HG03469 (cell line): ENCODE results near the gene ADD3.
A peak's percentile ranks its signal among the peaks of the same experiment; 100 is the strongest.

Source experiments
- ATAC-seq: cut with Tn5 transposase; IDR thresholded peaks from one replicate; pipeline ENCODE4 v1.9.1; 2021; ENCODE audit warnings: mild to moderate bottlenecking, moderate library complexity, moderate number of reproducible peaks; ENCODE audit not compliant: unreplicated experiment

The ADD3 gene

DNA sequence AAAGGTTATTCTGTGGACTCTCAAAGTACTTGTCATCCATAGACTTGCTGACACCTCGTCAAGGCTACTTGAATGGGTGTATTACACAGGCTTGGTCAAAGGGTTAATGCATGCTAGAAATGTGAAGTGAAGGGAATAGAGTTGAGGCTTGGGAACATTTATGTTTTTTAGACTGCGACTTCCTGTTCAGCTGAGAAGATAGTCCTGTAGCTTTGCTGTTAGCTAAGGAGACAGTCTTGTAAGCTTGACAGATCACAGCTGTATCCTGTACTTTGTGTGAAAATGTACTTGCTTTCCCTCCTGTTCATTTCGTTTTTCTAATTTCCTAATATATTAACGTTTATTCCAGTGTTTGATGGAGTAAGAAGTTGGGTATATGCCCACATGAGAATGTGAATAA lies 52.1 kb downstream of the ADD3 start:
- ATAC-seq: peak; percentile 40

DNA sequence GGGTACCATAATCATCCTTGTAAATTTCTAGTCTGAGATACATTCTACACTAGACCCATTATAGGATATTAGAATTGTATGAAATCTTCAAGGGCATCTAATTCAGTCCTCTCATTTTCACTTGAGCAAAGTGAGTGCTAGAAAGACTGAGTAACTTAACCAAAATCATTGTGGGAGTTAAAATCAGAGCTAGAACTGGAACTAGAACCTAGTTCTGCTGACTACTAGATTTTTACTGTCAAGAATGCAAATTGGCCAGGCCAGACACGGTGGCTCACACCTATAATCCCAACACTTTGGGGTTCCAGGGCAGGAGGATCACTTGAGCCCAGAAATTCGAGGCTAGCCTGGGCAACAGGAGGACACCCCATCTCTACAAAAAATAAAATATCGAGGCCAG lies 53.9 kb downstream of the ADD3 start:
- ATAC-seq: no peak

DNA sequence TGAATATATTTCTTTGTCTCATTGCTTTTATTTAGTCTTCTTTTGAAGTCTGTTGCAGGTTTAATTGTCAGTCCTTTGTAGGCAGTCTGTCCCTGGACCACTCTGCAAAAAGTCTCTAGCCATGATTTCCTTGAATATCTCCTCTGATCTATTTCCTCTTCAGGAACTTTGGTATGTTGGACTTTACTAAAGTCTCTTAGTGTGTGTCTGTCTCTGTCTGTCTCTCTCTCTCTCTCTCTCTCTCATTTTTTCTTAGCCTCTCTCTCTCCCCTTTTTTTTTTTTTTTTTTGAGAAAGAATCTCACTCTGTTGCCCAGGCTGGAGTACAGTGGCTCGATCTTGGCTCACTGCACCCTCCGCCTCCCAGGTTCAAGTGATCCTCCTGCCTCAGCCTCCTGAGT lies 57.5 kb downstream of the ADD3 start:
- no peak for ATAC-seq

- peak; percentile 29 for ATAC-seq
Observed at GRCh38 chr10:110067960-110068770, 60.4 kb downstream of the ADD3 start.

GRCh38 chr10:110068780-110069179 lies 61.0 kb downstream of the ADD3 start:
- no peak for ATAC-seq

- peak; percentile 57 for ATAC-seq
Observed at GRCh38 chr10:110069502-110069982, 61.8 kb downstream of the ADD3 start.

- no peak for ATAC-seq
Observed at GRCh38 chr10:110073896-110074295, 66.1 kb downstream of the ADD3 start.

DNA sequence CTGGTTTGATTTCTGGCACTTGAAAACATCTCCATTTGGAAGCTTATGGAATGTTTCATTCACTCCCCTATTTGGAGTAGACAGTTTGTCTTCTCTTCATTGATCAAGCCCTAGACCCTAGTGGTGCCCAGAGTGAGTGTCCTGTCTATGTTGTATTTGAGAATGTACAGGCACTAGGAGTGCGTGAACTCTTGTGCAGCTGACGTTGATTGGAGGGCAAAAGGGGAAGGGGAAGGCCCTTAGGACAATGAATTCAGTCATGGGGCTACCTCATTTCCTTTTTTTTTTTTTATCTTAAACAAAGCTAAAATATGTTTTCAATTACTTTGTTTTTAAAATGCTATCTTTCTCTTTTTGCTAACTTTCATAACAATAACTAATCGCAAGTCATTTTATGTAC lies 66.5 kb downstream of the ADD3 start:
- ATAC-seq: no peak

- ATAC-seq: no peak
Observed at GRCh38 chr10:110074758-110075671, 67.2 kb downstream of the ADD3 start.

DNA sequence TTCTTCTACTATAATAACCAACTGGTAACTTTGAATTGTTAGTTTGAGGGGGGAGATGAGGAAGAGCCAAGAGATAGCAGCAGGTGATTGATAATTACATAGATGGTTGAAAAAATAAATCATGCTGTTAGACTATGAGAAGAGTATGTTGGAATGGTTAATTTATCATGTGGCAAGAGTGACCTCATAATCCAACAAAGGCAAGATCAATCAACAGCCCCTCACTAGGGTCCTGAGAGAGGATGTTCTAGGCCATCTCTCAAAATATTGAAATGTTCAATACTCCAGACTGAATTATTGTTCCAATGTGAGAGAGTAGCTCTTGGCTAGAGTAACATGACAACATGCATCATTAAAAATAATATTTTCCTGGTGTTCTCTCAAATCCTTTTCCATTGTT lies 67.9 kb downstream of the ADD3 start:
- ATAC-seq: no peak

DNA sequence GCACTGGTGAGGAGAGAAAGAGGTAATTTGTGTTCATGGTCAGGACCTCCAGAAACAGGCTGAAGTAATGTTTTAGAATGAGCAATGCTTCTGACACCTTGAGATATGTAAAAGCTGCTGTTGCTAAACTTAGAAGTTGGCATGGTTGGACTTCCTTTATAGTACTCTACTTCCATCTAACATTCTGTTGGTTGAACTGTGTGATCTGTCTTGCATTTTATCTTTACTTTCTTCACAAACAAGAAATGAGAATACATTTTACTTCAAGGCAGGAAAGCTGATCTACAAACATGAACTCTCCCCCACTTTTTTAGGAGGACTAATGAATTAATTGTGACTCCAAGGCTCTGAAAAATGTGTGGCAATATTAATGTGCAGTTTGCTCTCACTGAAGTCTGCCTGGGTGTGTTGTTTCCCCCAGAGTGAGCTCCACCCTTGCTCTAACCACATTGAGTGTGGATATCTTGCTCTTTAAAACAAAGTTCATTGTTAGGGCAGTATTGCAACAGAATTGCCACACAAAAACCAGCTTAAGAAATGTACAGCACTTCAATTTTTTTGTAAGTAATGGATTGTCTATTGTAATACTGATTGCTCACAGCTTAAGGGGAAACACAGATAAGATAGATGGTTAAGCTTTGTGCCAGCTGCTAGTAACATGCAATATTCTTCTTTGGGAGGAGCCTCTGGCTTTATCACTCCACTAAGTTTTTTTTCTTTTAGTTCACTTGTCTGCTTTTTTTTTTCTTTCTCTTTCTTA lies 69.0 kb downstream of the ADD3 start:
- peak; percentile 76 for ATAC-seq

DNA sequence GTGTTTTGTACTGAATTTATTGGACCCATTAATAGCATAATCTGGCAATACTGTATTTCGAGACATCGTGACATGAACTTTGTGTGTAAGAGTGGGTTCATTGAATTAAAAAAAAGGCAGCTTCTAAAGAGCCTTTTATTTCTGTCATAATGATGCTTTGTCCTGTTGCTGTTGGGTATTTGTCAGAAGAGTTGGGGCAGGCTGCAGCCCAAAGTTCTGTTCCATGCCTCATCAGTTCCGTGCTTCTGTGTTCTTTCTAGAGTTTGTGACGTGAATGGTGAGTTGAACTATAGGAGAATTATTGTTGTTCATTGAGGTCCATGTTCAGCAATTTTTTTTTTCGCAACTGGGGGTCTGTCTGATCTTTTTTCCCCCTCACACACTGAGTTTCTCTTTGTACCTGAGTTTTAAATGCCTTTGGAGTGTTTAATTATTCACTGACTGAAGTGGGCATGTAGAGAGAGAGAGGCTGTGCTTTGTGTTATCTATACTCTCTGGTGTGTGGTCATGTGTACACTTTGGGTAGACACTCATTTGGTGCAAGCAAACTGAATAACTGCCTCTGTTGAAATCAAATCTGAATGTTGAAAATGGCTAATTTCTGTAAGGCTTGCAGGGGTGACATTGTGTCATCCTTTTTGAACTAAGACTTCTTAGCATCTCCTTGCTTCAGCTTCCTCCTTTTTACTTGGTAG lies 69.8 kb downstream of the ADD3 start:
- no peak for ATAC-seq

DNA sequence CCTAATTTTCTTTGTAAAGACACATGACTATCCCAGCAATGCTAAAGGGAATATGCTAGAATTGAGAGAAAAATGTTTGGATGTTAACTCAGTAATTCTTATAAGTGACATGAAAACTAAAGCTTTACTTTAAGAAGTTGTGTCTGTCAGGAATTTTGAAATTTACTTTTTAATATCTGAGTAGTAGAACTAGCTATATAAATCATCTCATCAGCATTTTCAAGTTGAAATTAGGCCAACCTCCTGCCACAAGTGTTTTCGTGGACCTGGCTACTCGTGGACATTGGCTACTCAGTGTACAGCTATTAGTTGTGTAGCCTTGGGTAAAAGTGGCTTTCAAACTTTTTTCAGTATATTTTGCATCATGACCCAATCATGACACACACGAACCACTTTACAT lies 70.5 kb downstream of the ADD3 start:
- no peak for ATAC-seq

DNA sequence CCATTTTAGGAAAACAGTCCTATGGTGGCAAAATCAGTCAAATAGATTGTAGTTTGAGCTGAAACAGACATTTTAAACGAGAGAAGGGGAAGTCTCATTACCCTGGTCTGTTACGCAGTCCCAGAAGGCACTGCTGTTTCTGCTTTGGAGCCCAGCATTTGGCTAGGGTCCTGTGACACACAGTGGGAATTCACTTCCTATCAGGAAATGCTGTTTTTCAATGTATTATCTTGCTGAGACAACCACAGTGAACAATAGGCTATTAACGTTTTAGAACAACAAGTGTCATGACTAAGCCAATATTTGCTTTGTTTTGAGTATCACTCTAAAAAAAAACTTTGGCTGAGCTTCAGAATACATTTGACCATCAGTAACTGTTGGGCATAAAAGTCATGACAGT lies 74.1 kb downstream of the ADD3 start:
- no peak for ATAC-seq

GRCh38 chr10:110083884-110084283 lies 76.1 kb downstream of the ADD3 start:
- ATAC-seq: no peak

DNA sequence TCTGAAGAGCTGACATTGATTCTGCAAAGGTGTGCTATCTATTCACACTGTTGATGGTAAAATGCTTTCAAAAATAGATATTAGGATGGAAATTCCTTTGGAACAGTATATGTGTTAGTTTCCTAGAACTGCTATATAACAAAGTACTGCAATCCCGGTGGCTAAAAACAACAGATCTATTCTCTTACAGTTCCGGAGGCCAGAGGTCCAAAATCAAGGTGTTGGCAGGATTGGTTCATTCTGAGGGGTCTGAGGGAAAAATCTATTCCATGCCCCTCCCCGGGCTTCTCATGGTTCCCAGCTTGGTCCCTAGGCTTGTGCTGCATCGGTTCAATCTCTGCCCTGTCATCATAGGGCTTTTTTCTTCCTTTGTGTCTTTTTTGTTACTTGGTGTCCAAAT lies 79.9 kb downstream of the ADD3 start:
- ATAC-seq: no peak

GRCh38 chr10:110088367-110089104 lies 80.8 kb downstream of the ADD3 start:
- no peak for ATAC-seq

- no peak for ATAC-seq
Observed at GRCh38 chr10:110091830-110092229, 84.0 kb downstream of the ADD3 start.

- no peak for ATAC-seq
Observed at GRCh38 chr10:110093722-110094121, 85.9 kb downstream of the ADD3 start.

GRCh38 chr10:110094786-110095185 lies 87.0 kb downstream of the ADD3 start:
- ATAC-seq: no peak
